HepG2 (cell line): ENCODE results near the gene INHBE. TPM values are rescaled to one million over a fixed set of nuclear protein-coding genes. Genes with fewer than 3 reads are reported as not detected.

Experiments used
- CBX1 ChIP-seq: IDR thresholded peaks from one replicate; pipeline ENCODE4 v1.6.1; 2016; ENCODE audit warnings: antibody characterized with exemption, low read depth
- ERF ChIP-seq: IDR thresholded peaks from 2 replicates; pipeline ENCODE4 v1.6.1; 2018; ENCODE audit warnings: missing biosample characterization, missing genetic modification reagents
- HHEX ChIP-seq: IDR thresholded peaks from 2 replicates; pipeline ENCODE4 v1.6.1; 2016; ENCODE audit warnings: control low read depth
- KAT2B ChIP-seq: fragments of 150-350 bp; IDR thresholded peaks from 2 replicates; pipeline ENCODE4 v1.6.1; 2014; ENCODE audit warnings: low read depth, low read length, borderline replicate concordance
- MAFG ChIP-seq: sonication (generic); formaldehyde crosslinking; IDR thresholded peaks from 2 replicates; pipeline ENCODE4 v1.5.1; 2020; ENCODE audit warnings: mild to moderate bottlenecking, missing genetic modification reagents
- MBNL3 ChIP-seq: fragments of 250-450 bp; sonication (Bioruptor Pico); conservative IDR thresholded peaks from 2 replicates; pipeline ENCODE4 v1.8.0; 2022; ENCODE audit warnings: mild to moderate bottlenecking, inconsistent platforms
- NFE2 ChIP-seq: sonication (generic); formaldehyde crosslinking; IDR thresholded peaks from 2 replicates; pipeline ENCODE4 v1.4.0; 2020; ENCODE audit warnings: missing genetic modification reagents
- NFKB2 ChIP-seq: sonication (generic); formaldehyde crosslinking; IDR thresholded peaks from 2 replicates; pipeline ENCODE4 v1.4.0; 2020; ENCODE audit warnings: missing genetic modification reagents, borderline replicate concordance
- PLSCR1 ChIP-seq: sonication (generic); formaldehyde crosslinking; IDR thresholded peaks from 2 replicates; pipeline ENCODE4 v1.5.0; 2020; ENCODE audit warnings: missing genetic modification reagents, mild to moderate bottlenecking, borderline replicate concordance
- POLR2A ChIP-seq, 2 experiments: IDR thresholded peaks; 2 replicates each; pipeline ENCODE4 v1.6.1; 2011; ENCODE audit warnings: low read depth in 2 of 2, low read length in 2 of 2, mild to moderate bottlenecking in 1 of 2, moderate library complexity in 1 of 2; ENCODE audit not compliant: insufficient read depth in 1 of 2
- SIN3A ChIP-seq: IDR thresholded peaks from 2 replicates; pipeline ENCODE4 v1.6.1; 2011; ENCODE audit warnings: low read depth, mild to moderate bottlenecking, control low read depth, low read length, borderline replicate concordance
- TEF ChIP-seq: sonication (generic); formaldehyde crosslinking; IDR thresholded peaks from 2 replicates; pipeline ENCODE4 v1.5.0; 2020; ENCODE audit warnings: missing genetic modification reagents
- ZFP62 ChIP-seq: sonication (generic); formaldehyde crosslinking; IDR thresholded peaks from 2 replicates; pipeline ENCODE4 v1.4.0; 2020; ENCODE audit warnings: missing genetic modification reagents
- ZFX ChIP-seq: sonication (generic); formaldehyde crosslinking; IDR thresholded peaks from 2 replicates; pipeline ENCODE4 v1.4.0; 2020; ENCODE audit warnings: mild to moderate bottlenecking, low read depth, missing genetic modification reagents, moderate library complexity
- ZHX1 ChIP-seq: sonication (generic); formaldehyde crosslinking; IDR thresholded peaks from 2 replicates; pipeline ENCODE4 v1.8.1; 2022; ENCODE audit warnings: low read depth, mild to moderate bottlenecking, missing genetic modification reagents
- ZNF589 ChIP-seq: sonication (generic); formaldehyde crosslinking; conservative IDR thresholded peaks from 2 replicates; pipeline ENCODE4 v1.8.0; 2022; ENCODE audit warnings: mild to moderate bottlenecking, moderate library complexity, missing genetic modification reagents
- ZNF7 ChIP-seq: IDR thresholded peaks from 2 replicates; pipeline ENCODE4 v1.6.1; 2016; ENCODE audit warnings: missing biosample characterization, missing genetic modification reagents
- polyA plus RNA-seq, 8 experiments: library from polyadenylated mRNA; depleted of rRNA in 3 of 8; stranded (reverse) in 7 of 8; unstranded in 1 of 8; fragments of >200 nt; fragmentation: Illumina TruSeq in 4 of 8; extraction: Trizol in 4 of 8; gene quantifications; 2 replicates each; pipeline versions ENCODE4 v1.2.1 to v1.2.3, GENCODE V29; 2011 to 2016; ENCODE audit warnings: low read depth in 4 of 8, missing spikeins in 1 of 8, mixed read lengths in 1 of 8; ENCODE audit not compliant: insufficient read depth in 1 of 8
- total RNA-seq, 5 experiments: library from RNA; depleted of rRNA; stranded (reverse); fragments of >200 nt; fragmentation: Illumina TruSeq; extraction: Trizol; gene quantifications; 2 replicates each; pipeline ENCODE4 v1.2.3, GENCODE V29; 2016; ENCODE audit warnings: low read depth in 1 of 5
- TF ChIP-seq, protein P1 (sequence below): sonication (generic); formaldehyde crosslinking; IDR thresholded peaks from 2 replicates; pipeline ENCODE4 v1.8.1; 2023; ENCODE audit warnings: missing genetic modification reagents, inconsistent platforms, borderline replicate concordance
- TF ChIP-seq, protein P2 (sequence below): sonication (generic); formaldehyde crosslinking; IDR thresholded peaks from 2 replicates; pipeline ENCODE4 v1.5.0; 2020; ENCODE audit warnings: missing genetic modification reagents
- TF ChIP-seq, protein P3 (sequence below): sonication (generic); formaldehyde crosslinking; IDR thresholded peaks from 2 replicates; pipeline ENCODE4 v1.4.0; 2020; ENCODE audit warnings: missing genetic modification reagents
- TF ChIP-seq, protein P4 (sequence below): sonication (generic); formaldehyde crosslinking; IDR thresholded peaks from 2 replicates; pipeline ENCODE4 v1.5.0; 2020; ENCODE audit warnings: missing genetic modification reagents, mild to moderate bottlenecking, borderline replicate concordance

Gene INHBE
- total and polyA plus RNA-seq, 2 of the 13 experiments (the other 11 are each of a cell fraction or from before 2014, with no cell fraction given): 17.0 to 32.0 TPM

- TF ChIP-seq, protein P1, sequence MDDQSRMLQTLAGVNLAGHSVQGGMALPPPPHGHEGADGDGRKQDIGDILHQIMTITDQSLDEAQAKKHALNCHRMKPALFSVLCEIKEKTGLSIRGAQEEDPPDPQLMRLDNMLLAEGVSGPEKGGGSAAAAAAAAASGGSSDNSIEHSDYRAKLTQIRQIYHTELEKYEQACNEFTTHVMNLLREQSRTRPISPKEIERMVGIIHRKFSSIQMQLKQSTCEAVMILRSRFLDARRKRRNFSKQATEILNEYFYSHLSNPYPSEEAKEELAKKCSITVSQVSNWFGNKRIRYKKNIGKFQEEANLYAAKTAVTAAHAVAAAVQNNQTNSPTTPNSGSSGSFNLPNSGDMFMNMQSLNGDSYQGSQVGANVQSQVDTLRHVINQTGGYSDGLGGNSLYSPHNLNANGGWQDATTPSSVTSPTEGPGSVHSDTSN (CRISPR knock-in tag): no peak
- no peak for TF ChIP-seq TEF (CRISPR knock-in tag)
- TF ChIP-seq, protein P2, sequence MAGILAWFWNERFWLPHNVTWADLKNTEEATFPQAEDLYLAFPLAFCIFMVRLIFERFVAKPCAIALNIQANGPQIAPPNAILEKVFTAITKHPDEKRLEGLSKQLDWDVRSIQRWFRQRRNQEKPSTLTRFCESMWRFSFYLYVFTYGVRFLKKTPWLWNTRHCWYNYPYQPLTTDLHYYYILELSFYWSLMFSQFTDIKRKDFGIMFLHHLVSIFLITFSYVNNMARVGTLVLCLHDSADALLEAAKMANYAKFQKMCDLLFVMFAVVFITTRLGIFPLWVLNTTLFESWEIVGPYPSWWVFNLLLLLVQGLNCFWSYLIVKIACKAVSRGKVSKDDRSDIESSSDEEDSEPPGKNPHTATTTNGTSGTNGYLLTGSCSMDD (CRISPR knock-in tag): no peak
- no peak for TF ChIP-seq MBNL3 (CRISPR knock-in tag)
- TF ChIP-seq, protein P3, sequence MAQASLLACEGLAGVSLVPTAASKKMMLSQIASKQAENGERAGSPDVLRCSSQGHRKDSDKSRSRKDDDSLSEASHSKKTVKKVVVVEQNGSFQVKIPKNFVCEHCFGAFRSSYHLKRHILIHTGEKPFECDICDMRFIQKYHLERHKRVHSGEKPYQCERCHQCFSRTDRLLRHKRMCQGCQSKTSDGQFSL (CRISPR knock-in tag): no peak; the same call in 1 of the 2 replicates
- TF ChIP-seq ZFX (CRISPR knock-in tag): peak; percentile 84
- TF ChIP-seq ZFP62 (CRISPR knock-in tag): no peak
- no peak for TF ChIP-seq NFKB2 (CRISPR knock-in tag)
- TF ChIP-seq, protein P4, sequence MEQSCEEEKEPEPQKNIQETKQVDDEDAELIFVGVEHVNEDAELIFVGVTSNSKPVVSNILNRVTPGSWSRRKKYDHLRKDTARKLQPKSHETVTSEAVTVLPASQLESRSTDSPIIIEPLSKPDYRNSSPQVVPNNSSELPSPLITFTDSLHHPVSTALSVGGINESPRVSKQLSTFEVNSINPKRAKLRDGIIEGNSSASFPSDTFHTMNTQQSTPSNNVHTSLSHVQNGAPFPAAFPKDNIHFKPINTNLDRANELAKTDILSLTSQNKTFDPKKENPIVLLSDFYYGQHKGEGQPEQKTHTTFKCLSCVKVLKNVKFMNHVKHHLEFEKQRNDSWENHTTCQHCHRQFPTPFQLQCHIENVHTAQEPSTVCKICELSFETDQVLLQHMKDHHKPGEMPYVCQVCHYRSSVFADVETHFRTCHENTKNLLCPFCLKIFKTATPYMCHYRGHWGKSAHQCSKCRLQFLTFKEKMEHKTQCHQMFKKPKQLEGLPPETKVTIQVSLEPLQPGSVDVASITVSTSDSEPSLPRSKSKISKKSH: peak; percentile 51; the same call in 1 of the 2 replicates
- TF ChIP-seq CBX1: peak; percentile 79
- TF ChIP-seq PLSCR1 (CRISPR knock-in tag): no peak
- peak; percentile 86 for TF ChIP-seq ZHX1 (CRISPR knock-in tag)
- TF ChIP-seq KAT2B: peak; percentile 47; the same call in 1 of the 2 replicates
- peak; percentile 96 for TF ChIP-seq ERF
- no peak; the same call in 1 of the 2 replicates for TF ChIP-seq ZNF589 (CRISPR knock-in tag)
- TF ChIP-seq SIN3A: no peak
- no peak for TF ChIP-seq NFE2
- TF ChIP-seq HHEX: peak; percentile 70
- no peak for TF ChIP-seq MAFG (CRISPR knock-in tag)
- no peak for TF ChIP-seq ZNF7 (CRISPR knock-in tag)
- peak in 1 of 2 experiments; percentile 52; a peak in 1 of 4 replicates for TF ChIP-seq POLR2A (IDR thresholded peaks at IDR 0.05; ENCODE audit: insufficient read depth in 1 of 2, low read depth in 2 of 2, low read length in 2 of 2)
Observed at GRCh38 chr12:57451233-57451778, 3.8 kb upstream of the INHBE start (continued).
